Measurements from ENCODE around the gene DUOXA2. TPM values are rescaled to one million over a fixed set of nuclear protein-coding genes. Genes with fewer than 3 reads are reported as not detected.
"Not testable (repeated sequence)": the region's sequence is repeated elsewhere in the genome, so short reads cannot be mapped to it uniquely, and the experiment has no call there.

DUOXA2 gene
- not detected for total RNA-seq

GRCh38 chr15:45114076-45114750 is at the start of gene DUOXA2, which contains the start of gene DUOX2:
Gene DUOXA2 (plus strand): TSS chr15:45114326. CDS start chr15:45114606, 280 bp downstream.
Gene DUOX2 (minus strand): TSS chr15:45114172. CDS start chr15:45113411, 761 bp downstream.
- Histone ChIP-seq H3K9me3 (ENCODE audit: control insufficient read depth in 3 of 3, low read length in 3 of 3) (no peaks in the 10 kb centered on the region), H3K4me3 (ENCODE audit: low read length in 3 of 3) (peak within 1 kb of the TSS; percentile 9 to 29 (median 20)), H3K36me3 (ENCODE audit: control insufficient read depth in 3 of 3, insufficient read depth in 3 of 3, low read length in 3 of 3) (no peaks in the 10 kb centered on the region), H3K4me1 (ENCODE audit: control insufficient read depth in 3 of 3, insufficient read depth in 3 of 3, low read length in 3 of 3) (peaks cover 23 to 37% (median 27%) of the 10 kb centered on the region in 3 donors), H3K27me3 (ENCODE audit: control insufficient read depth in 3 of 3, insufficient read depth in 3 of 3, low read length in 3 of 3) (peaks cover 86 to 88% (median 86%) of the 10 kb centered on the region in 3 donors), H3K9ac (ENCODE audit: low read depth in 1 of 3, low read length in 3 of 3) (peak within 1 kb of the TSS in 1 of 3 donors; percentile 33), H3K27ac (ENCODE audit: low read depth, low read length) (no peak within 1 kb of the TSS)

GRCh38 chr15:45064386-45064785 is 49.7 kb upstream of the DUOXA2 start:
- H3K4me1 ChIP-seq (ENCODE audit: control insufficient read depth in 3 of 3, insufficient read depth in 3 of 3, low read length in 3 of 3): no peaks in the 10 kb centered on the region
- H3K27me3 ChIP-seq (ENCODE audit: control insufficient read depth in 3 of 3, insufficient read depth in 3 of 3, low read length in 3 of 3): no peaks in the 10 kb centered on the region
- no peak overlapping the region for H3K9ac ChIP-seq (ENCODE audit: low read depth in 1 of 3, low read length in 3 of 3)
- H3K9me3 ChIP-seq (ENCODE audit: control insufficient read depth in 3 of 3, low read length in 3 of 3): no peaks in the 10 kb centered on the region
- no peaks in the 10 kb centered on the region for H3K36me3 ChIP-seq (ENCODE audit: control insufficient read depth in 3 of 3, insufficient read depth in 3 of 3, low read length in 3 of 3)
- H3K4me3 ChIP-seq (ENCODE audit: low read length in 3 of 3): no peak overlapping the region
- H3K27ac ChIP-seq (ENCODE audit: low read depth, low read length): no peak overlapping the region

- not testable (repeated sequence) for H3K9ac ChIP-seq (ENCODE audit: low read depth in 1 of 3, low read length in 3 of 3); H3K27ac ChIP-seq (ENCODE audit: low read depth, low read length); H3K4me1 ChIP-seq (ENCODE audit: control insufficient read depth in 3 of 3, insufficient read depth in 3 of 3, low read length in 3 of 3)
These were observed 44.2 kb upstream of the DUOXA2 start for GRCh38 chr15:45069942-45070360.

GRCh38 chr15:45073602-45074001 is 40.5 kb upstream of the DUOXA2 start:
- not testable (repeated sequence) for H3K36me3 ChIP-seq (ENCODE audit: control insufficient read depth in 3 of 3, insufficient read depth in 3 of 3, low read length in 3 of 3); H3K9me3 ChIP-seq (ENCODE audit: control insufficient read depth in 3 of 3, low read length in 3 of 3); H3K4me1 ChIP-seq (ENCODE audit: control insufficient read depth in 3 of 3, insufficient read depth in 3 of 3, low read length in 3 of 3); H3K27ac ChIP-seq (ENCODE audit: low read depth, low read length); H3K27me3 ChIP-seq (ENCODE audit: control insufficient read depth in 3 of 3, insufficient read depth in 3 of 3, low read length in 3 of 3); H3K9ac ChIP-seq (ENCODE audit: low read depth in 1 of 3, low read length in 3 of 3); H3K4me3 ChIP-seq (ENCODE audit: low read length in 3 of 3)

More at GRCh38 chr15:45069942-45070360, 44.2 kb upstream of the DUOXA2 start:
- not testable (repeated sequence) for H3K9me3 ChIP-seq (ENCODE audit: control insufficient read depth in 3 of 3, low read length in 3 of 3); H3K27me3 ChIP-seq (ENCODE audit: control insufficient read depth in 3 of 3, insufficient read depth in 3 of 3, low read length in 3 of 3); H3K4me3 ChIP-seq (ENCODE audit: low read length in 3 of 3); H3K36me3 ChIP-seq (ENCODE audit: control insufficient read depth in 3 of 3, insufficient read depth in 3 of 3, low read length in 3 of 3)

- not testable (repeated sequence) for H3K9me3 ChIP-seq (ENCODE audit: control insufficient read depth in 3 of 3, low read length in 3 of 3); H3K9ac ChIP-seq (ENCODE audit: low read depth in 1 of 3, low read length in 3 of 3); H3K36me3 ChIP-seq (ENCODE audit: control insufficient read depth in 3 of 3, insufficient read depth in 3 of 3, low read length in 3 of 3); H3K27me3 ChIP-seq (ENCODE audit: control insufficient read depth in 3 of 3, insufficient read depth in 3 of 3, low read length in 3 of 3); H3K4me3 ChIP-seq (ENCODE audit: low read length in 3 of 3); H3K27ac ChIP-seq (ENCODE audit: low read depth, low read length); H3K4me1 ChIP-seq (ENCODE audit: control insufficient read depth in 3 of 3, insufficient read depth in 3 of 3, low read length in 3 of 3)
These were observed 38.4 kb upstream of the DUOXA2 start for GRCh38 chr15:45075440-45076320.

- not testable (repeated sequence) for H3K27ac ChIP-seq (ENCODE audit: low read depth, low read length); H3K4me1 ChIP-seq (ENCODE audit: control insufficient read depth in 3 of 3, insufficient read depth in 3 of 3, low read length in 3 of 3); H3K36me3 ChIP-seq (ENCODE audit: control insufficient read depth in 3 of 3, insufficient read depth in 3 of 3, low read length in 3 of 3); H3K27me3 ChIP-seq (ENCODE audit: control insufficient read depth in 3 of 3, insufficient read depth in 3 of 3, low read length in 3 of 3); H3K9ac ChIP-seq (ENCODE audit: low read depth in 1 of 3, low read length in 3 of 3); H3K9me3 ChIP-seq (ENCODE audit: control insufficient read depth in 3 of 3, low read length in 3 of 3); H3K4me3 ChIP-seq (ENCODE audit: low read length in 3 of 3)
These were observed 36.7 kb upstream of the DUOXA2 start for GRCh38 chr15:45077391-45077790.

GRCh38 chr15:45079201-45079600 is 34.9 kb upstream of the DUOXA2 start:
- not testable (repeated sequence) for H3K4me3 ChIP-seq (ENCODE audit: low read length in 3 of 3); H3K27me3 ChIP-seq (ENCODE audit: control insufficient read depth in 3 of 3, insufficient read depth in 3 of 3, low read length in 3 of 3); H3K9me3 ChIP-seq (ENCODE audit: control insufficient read depth in 3 of 3, low read length in 3 of 3); H3K36me3 ChIP-seq (ENCODE audit: control insufficient read depth in 3 of 3, insufficient read depth in 3 of 3, low read length in 3 of 3); H3K9ac ChIP-seq (ENCODE audit: low read depth in 1 of 3, low read length in 3 of 3); H3K4me1 ChIP-seq (ENCODE audit: control insufficient read depth in 3 of 3, insufficient read depth in 3 of 3, low read length in 3 of 3); H3K27ac ChIP-seq (ENCODE audit: low read depth, low read length)

GRCh38 chr15:45079628-45080246 is 34.4 kb upstream of the DUOXA2 start:
- not testable (repeated sequence) for H3K4me1 ChIP-seq (ENCODE audit: control insufficient read depth in 3 of 3, insufficient read depth in 3 of 3, low read length in 3 of 3); H3K4me3 ChIP-seq (ENCODE audit: low read length in 3 of 3); H3K36me3 ChIP-seq (ENCODE audit: control insufficient read depth in 3 of 3, insufficient read depth in 3 of 3, low read length in 3 of 3); H3K27ac ChIP-seq (ENCODE audit: low read depth, low read length); H3K9me3 ChIP-seq (ENCODE audit: control insufficient read depth in 3 of 3, low read length in 3 of 3); H3K9ac ChIP-seq (ENCODE audit: low read depth in 1 of 3, low read length in 3 of 3); H3K27me3 ChIP-seq (ENCODE audit: control insufficient read depth in 3 of 3, insufficient read depth in 3 of 3, low read length in 3 of 3)

GRCh38 chr15:45080593-45080992 is 33.5 kb upstream of the DUOXA2 start:
- H3K36me3 ChIP-seq (ENCODE audit: control insufficient read depth in 3 of 3, insufficient read depth in 3 of 3, low read length in 3 of 3); H3K4me1 ChIP-seq (ENCODE audit: control insufficient read depth in 3 of 3, insufficient read depth in 3 of 3, low read length in 3 of 3); H3K9ac ChIP-seq (ENCODE audit: low read depth in 1 of 3, low read length in 3 of 3); H3K27me3 ChIP-seq (ENCODE audit: control insufficient read depth in 3 of 3, insufficient read depth in 3 of 3, low read length in 3 of 3); H3K4me3 ChIP-seq (ENCODE audit: low read length in 3 of 3); H3K27ac ChIP-seq (ENCODE audit: low read depth, low read length); H3K9me3 ChIP-seq (ENCODE audit: control insufficient read depth in 3 of 3, low read length in 3 of 3): not testable (repeated sequence)

GRCh38 chr15:45082412-45082811 is 31.7 kb upstream of the DUOXA2 start:
- not testable (repeated sequence) for H3K9me3 ChIP-seq (ENCODE audit: control insufficient read depth in 3 of 3, low read length in 3 of 3); H3K9ac ChIP-seq (ENCODE audit: low read depth in 1 of 3, low read length in 3 of 3); H3K27ac ChIP-seq (ENCODE audit: low read depth, low read length); H3K4me3 ChIP-seq (ENCODE audit: low read length in 3 of 3); H3K4me1 ChIP-seq (ENCODE audit: control insufficient read depth in 3 of 3, insufficient read depth in 3 of 3, low read length in 3 of 3); H3K36me3 ChIP-seq (ENCODE audit: control insufficient read depth in 3 of 3, insufficient read depth in 3 of 3, low read length in 3 of 3); H3K27me3 ChIP-seq (ENCODE audit: control insufficient read depth in 3 of 3, insufficient read depth in 3 of 3, low read length in 3 of 3)

All from skeletal muscle tissue (tissue), 4 donors.